ENCODE data around the gene ADGRD1.

Gene ADGRD1

DNA sequence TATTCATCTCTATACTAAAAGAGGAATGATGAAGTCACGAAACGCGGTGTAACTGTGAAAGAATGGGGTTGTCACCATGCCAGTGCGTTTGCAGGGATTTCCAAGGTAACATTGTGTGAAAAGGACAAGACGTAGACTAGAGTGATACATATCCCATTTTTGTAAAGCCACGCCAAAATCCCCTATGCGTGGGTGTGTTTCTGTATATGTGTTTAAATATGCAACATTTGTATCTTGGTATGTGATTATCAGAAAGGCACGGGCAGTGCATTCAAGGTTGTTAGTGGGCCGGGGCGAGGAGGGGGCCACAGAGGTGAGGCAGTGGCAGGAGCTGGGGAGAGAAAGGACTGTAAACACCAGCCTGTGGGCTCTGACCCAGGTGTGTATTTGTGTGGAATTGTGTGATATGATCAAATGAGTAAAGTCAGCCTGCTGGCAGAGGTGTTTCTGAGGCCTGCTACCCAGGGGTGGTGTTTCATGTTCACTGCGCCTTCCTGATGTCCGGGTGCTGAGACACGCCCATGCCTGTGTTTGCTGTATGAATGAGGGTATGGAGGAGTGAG, 137.8 kb downstream of the ADGRD1 start:
- H3K27me3 ChIP-seq (ENCODE audit: insufficient read depth, low read length): no peaks in the 10 kb centered on the region
- H3K9me3 ChIP-seq (ENCODE audit: low read length): no peaks in the 10 kb centered on the region
- H3K9ac ChIP-seq (ENCODE audit: low read length): no peak overlapping the region
- H3K27ac ChIP-seq (ENCODE audit: low read depth, low read length, poor library complexity, severe bottlenecking): no peak overlapping the region
- H3K36me3 ChIP-seq (ENCODE audit: insufficient read depth, low read length): no peaks in the 10 kb centered on the region
- no peaks in the 10 kb centered on the region for H3K4me1 ChIP-seq (ENCODE audit: insufficient read depth, low read length, severe bottlenecking)
- TF ChIP-seq EZH2 (IDR thresholded peaks at IDR 0.05; ENCODE audit: borderline replicate concordance, low read length): no peak
- TF ChIP-seq, protein P1, sequence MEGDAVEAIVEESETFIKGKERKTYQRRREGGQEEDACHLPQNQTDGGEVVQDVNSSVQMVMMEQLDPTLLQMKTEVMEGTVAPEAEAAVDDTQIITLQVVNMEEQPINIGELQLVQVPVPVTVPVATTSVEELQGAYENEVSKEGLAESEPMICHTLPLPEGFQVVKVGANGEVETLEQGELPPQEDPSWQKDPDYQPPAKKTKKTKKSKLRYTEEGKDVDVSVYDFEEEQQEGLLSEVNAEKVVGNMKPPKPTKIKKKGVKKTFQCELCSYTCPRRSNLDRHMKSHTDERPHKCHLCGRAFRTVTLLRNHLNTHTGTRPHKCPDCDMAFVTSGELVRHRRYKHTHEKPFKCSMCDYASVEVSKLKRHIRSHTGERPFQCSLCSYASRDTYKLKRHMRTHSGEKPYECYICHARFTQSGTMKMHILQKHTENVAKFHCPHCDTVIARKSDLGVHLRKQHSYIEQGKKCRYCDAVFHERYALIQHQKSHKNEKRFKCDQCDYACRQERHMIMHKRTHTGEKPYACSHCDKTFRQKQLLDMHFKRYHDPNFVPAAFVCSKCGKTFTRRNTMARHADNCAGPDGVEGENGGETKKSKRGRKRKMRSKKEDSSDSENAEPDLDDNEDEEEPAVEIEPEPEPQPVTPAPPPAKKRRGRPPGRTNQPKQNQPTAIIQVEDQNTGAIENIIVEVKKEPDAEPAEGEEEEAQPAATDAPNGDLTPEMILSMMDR (IDR thresholded peaks at IDR 0.05; ENCODE audit: low read length): no peak
- no peak overlapping the region for H2AFZ ChIP-seq (ENCODE audit: low read length)
- no peak overlapping the region for H3K4me2 ChIP-seq (ENCODE audit: low read length)
- no peaks in the 10 kb centered on the region for H4K20me1 ChIP-seq (ENCODE audit: insufficient read depth, low read length)
- H3F3A ChIP-seq (ENCODE audit: insufficient read depth, low read length): no peaks in the 10 kb centered on the region
- no peak overlapping the region for H3K4me3 ChIP-seq (ENCODE audit: low read depth, low read length, poor library complexity, severe bottlenecking)
- no peaks in the 10 kb centered on the region for H3K79me2 ChIP-seq (ENCODE audit: insufficient read depth, low read length)
- no peaks in the 10 kb centered on the region for H3K9me2 ChIP-seq (ENCODE audit: low read depth, low read length)

DNA sequence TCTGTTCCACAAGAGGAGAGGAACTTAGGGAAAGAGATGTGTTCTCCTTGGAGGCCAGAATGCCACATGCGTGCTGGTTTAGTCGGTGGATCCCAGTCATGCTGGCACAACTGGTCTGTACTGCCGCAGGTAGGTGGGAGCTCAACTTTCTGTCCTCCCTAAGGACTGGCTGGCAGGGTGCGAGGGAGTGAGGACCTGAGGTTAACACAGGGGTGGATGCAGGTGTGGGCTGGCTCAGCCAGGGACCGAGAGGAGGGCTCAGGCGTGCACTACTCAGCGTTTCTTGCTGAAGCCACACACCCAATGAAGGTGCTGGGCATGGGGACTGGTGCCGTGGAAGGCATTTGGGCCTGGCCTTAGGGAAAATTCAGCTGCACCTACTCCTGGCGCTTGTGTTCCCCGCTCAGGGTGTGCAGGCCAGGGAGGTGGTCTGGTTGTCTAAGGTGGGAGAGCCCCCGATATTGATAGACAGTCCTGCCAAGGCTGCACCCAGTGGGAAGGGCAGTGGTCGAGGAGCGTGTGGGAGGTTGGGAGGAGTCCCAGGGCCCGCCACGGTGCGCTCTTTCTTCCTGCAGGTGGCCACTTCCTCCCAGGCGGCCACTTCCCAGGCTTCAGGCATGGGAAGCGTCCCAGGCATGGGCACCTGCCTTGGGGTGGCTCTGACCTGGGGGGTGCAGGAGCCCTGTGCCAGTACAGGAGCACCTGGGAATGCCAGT, 138.4 kb downstream of the ADGRD1 start:
- Histone ChIP-seq H3K4me1 (ENCODE audit: insufficient read depth, low read length, severe bottlenecking) (no peaks in the 10 kb centered on the region), H3K9me2 (ENCODE audit: low read depth, low read length) (no peaks in the 10 kb centered on the region), H4K20me1 (ENCODE audit: insufficient read depth, low read length) (no peaks in the 10 kb centered on the region), H3K4me2 (ENCODE audit: low read length) (no peak overlapping the region), H2AFZ (ENCODE audit: low read length) (no peak overlapping the region), H3K27ac (ENCODE audit: low read depth, low read length, poor library complexity, severe bottlenecking) (no peak overlapping the region), H3K27me3 (ENCODE audit: insufficient read depth, low read length) (no peaks in the 10 kb centered on the region), H3K4me3 (ENCODE audit: low read depth, low read length, poor library complexity, severe bottlenecking) (no peak overlapping the region), H3K36me3 (ENCODE audit: insufficient read depth, low read length) (no peaks in the 10 kb centered on the region), H3K9me3 (ENCODE audit: low read length) (no peaks in the 10 kb centered on the region), H3K79me2 (ENCODE audit: insufficient read depth, low read length) (no peaks in the 10 kb centered on the region), H3F3A (ENCODE audit: insufficient read depth, low read length) (no peaks in the 10 kb centered on the region), H3K9ac (ENCODE audit: low read length) (no peak overlapping the region)
- no peak for TF ChIP-seq EZH2 (IDR thresholded peaks at IDR 0.05; ENCODE audit: borderline replicate concordance, low read length)
- TF ChIP-seq, protein P1 (IDR thresholded peaks at IDR 0.05; ENCODE audit: low read length): no peak

- no peaks in the 10 kb centered on the region for H3K36me3 ChIP-seq (ENCODE audit: insufficient read depth, low read length)
- no peak overlapping the region for H3K9ac ChIP-seq (ENCODE audit: low read length)
- no peak overlapping the region for H3K4me3 ChIP-seq (ENCODE audit: low read depth, low read length, poor library complexity, severe bottlenecking)
- H3K4me2 ChIP-seq (ENCODE audit: low read length): no peak overlapping the region
- H3K9me2 ChIP-seq (ENCODE audit: low read depth, low read length): no peaks in the 10 kb centered on the region
- H3K9me3 ChIP-seq (ENCODE audit: low read length): no peaks in the 10 kb centered on the region
- H3K79me2 ChIP-seq (ENCODE audit: insufficient read depth, low read length): no peaks in the 10 kb centered on the region
- H4K20me1 ChIP-seq (ENCODE audit: insufficient read depth, low read length): no peaks in the 10 kb centered on the region
- no peaks in the 10 kb centered on the region for H3K27me3 ChIP-seq (ENCODE audit: insufficient read depth, low read length)
- no peak overlapping the region for H3K27ac ChIP-seq (ENCODE audit: low read depth, low read length, poor library complexity, severe bottlenecking)
- no peak for TF ChIP-seq EZH2 (IDR thresholded peaks at IDR 0.05; ENCODE audit: borderline replicate concordance, low read length)
- TF ChIP-seq, protein P1 (IDR thresholded peaks at IDR 0.05; ENCODE audit: low read length): no peak
- H2AFZ ChIP-seq (ENCODE audit: low read length): no peak overlapping the region
- H3F3A ChIP-seq (ENCODE audit: insufficient read depth, low read length): no peaks in the 10 kb centered on the region
- no peaks in the 10 kb centered on the region for H3K4me1 ChIP-seq (ENCODE audit: insufficient read depth, low read length, severe bottlenecking)
Observed at GRCh38 chr12:131092901-131093603, 139.3 kb downstream of the ADGRD1 start.

Measured in OCI-LY1 (cell line).